Breast epithelium (tissue), 4 donors: ENCODE measurements around the gene SLC10A2. TPM values are rescaled to one million over a fixed set of nuclear protein-coding genes. Genes with fewer than 3 reads are reported as not detected.

Experiments used
- DNase-seq, 2 donors: peaks; one replicate each; pipeline ENCODE4 v3.0.0-alpha.2; 2019; ENCODE audit warnings: low spot score in 2 of 2
- H3K27ac ChIP-seq, 2 donors: fragments of 200-600 bp; sonication (generic) in 1 of 2; one replicate each; pipeline ENCODE4 v1.5.1; 2016 to 2019; ENCODE audit warnings: mild to moderate bottlenecking in 1 of 2
- H3K27me3 ChIP-seq, 2 donors: fragments of 200-600 bp; sonication (generic) in 1 of 2; one replicate each; pipeline versions ENCODE4 v1.5.1 to v1.6.0; 2017 to 2019; ENCODE audit warnings: control low read depth in 1 of 2, mild to moderate bottlenecking in 1 of 2
- H3K36me3 ChIP-seq: fragments of 200-600 bp; one replicate; pipeline ENCODE4 v1.5.1; 2019
- H3K4me1 ChIP-seq, 2 donors: fragments of 200-600 bp; sonication (generic); one replicate each; pipeline ENCODE4 v1.5.1; 2016 to 2019; ENCODE audit warnings: control low read depth in 1 of 2
- H3K4me3 ChIP-seq, 3 donors: fragments of 200-600 bp; sonication (generic); 1 replicate in 2 of 3; 2 replicates in 1 of 3; pipeline ENCODE4 v1.5.1; 2016 to 2019; ENCODE audit warnings: mild to moderate bottlenecking in 3 of 3, moderate library complexity in 2 of 3
- H3K9me3 ChIP-seq, 2 donors: fragments of 200-600 bp; sonication (generic) in 1 of 2; one replicate each; pipeline ENCODE4 v1.5.1; 2016 to 2019; ENCODE audit warnings: control low read depth in 1 of 2
- POLR2A ChIP-seq: fragments of 450-650 bp; IDR thresholded peaks from one replicate; pipeline ENCODE4 v1.6.1; 2016; ENCODE audit warnings: antibody characterized with exemption, mild to moderate bottlenecking, moderate library complexity
- POLR2AphosphoS5 ChIP-seq, 3 donors: sonication (generic); formaldehyde crosslinking; IDR thresholded peaks; one replicate each; pipeline ENCODE4 v1.6.1; 2017; ENCODE audit warnings: antibody characterized with exemption in 3 of 3
- intact Hi-C: fragments of 100-400 bp; cut with DNase I; formaldehyde crosslinking; loops from one replicate; pipeline ENCODE4 v1.15.1; 2023; ENCODE audit warnings: low total_unique reads
- total RNA-seq, 3 donors: library from RNA; depleted of rRNA; stranded (reverse); fragments of >200 nt; gene quantifications; one replicate each; pipeline ENCODE4 v1.1.0, GENCODE V29; 2016
- TF ChIP-seq, protein P1 (sequence below), 3 donors: fragments of 450-650 bp; IDR thresholded peaks; one replicate each; pipeline ENCODE4 v1.5.1; 2016 to 2017; ENCODE audit warnings: antibody characterized with exemption in 3 of 3, mild to moderate bottlenecking in 3 of 3, moderate library complexity in 3 of 3

The SLC10A2 gene
- total RNA-seq, 3 donors from 2014 or later, result 0.33 TPM; not detected in 2

DNA sequence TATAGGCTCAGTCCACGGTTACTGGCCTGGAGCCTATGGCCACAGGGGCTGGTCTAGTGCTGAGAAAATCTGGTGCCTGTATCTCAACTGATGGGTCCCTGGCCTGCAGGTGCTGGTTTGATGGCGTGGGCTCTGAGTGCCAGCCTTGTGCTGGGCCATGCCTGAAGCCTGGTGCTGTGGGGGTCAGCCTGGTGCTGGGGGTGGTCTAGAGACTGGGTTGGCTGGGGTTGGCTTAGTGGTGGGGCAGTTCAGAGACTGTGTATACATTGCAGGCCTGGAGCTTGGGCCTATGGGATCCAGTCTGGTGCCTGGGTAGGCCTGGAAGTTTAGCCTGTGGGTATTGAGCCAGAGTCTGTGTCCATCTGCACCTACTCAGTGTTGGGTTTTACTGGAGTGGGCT is 36.4 kb downstream of the SLC10A2 start:
- intact Hi-C loops, result no loop called here
- TF ChIP-seq, protein P1, sequence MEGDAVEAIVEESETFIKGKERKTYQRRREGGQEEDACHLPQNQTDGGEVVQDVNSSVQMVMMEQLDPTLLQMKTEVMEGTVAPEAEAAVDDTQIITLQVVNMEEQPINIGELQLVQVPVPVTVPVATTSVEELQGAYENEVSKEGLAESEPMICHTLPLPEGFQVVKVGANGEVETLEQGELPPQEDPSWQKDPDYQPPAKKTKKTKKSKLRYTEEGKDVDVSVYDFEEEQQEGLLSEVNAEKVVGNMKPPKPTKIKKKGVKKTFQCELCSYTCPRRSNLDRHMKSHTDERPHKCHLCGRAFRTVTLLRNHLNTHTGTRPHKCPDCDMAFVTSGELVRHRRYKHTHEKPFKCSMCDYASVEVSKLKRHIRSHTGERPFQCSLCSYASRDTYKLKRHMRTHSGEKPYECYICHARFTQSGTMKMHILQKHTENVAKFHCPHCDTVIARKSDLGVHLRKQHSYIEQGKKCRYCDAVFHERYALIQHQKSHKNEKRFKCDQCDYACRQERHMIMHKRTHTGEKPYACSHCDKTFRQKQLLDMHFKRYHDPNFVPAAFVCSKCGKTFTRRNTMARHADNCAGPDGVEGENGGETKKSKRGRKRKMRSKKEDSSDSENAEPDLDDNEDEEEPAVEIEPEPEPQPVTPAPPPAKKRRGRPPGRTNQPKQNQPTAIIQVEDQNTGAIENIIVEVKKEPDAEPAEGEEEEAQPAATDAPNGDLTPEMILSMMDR (IDR thresholded peaks at IDR 0.05), result no peak
- no peak for TF ChIP-seq POLR2A
- TF ChIP-seq POLR2AphosphoS5 (IDR thresholded peaks at IDR 0.05), result no peak
- Histone ChIP-seq H3K36me3 (no peaks in the 10 kb centered on the region), H3K27ac (no peak overlapping the region), H3K9me3 (peaks cover 7 to 19% of the 10 kb centered on the region in 2 donors), H3K4me3 (no peak overlapping the region), H3K4me1 (no peaks in the 10 kb centered on the region), H3K27me3 (no peaks in the 10 kb centered on the region)
- no peak for DNase-seq

DNA sequence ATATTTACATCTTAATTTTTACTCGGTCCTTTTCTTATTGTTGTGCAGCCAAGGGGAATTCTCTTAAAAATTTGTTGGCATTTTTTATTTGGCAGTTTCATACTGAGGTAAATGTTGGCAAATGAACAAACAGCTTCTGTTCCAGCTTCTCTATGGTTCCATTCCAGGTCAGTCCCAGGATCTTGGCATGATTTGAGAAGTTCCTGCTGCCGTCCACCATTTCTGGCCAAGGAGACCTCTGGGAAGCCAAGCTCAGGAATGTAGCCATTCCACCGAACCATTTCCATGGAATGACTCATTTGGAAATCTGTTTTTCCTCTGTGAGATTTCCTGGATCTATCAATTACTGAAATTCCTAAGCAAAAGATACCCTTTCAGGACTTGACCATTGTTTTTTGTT is 43.9 kb downstream of the SLC10A2 start:
- Histone ChIP-seq H3K36me3 (no peaks in the 10 kb centered on the region), H3K27me3 (no peaks in the 10 kb centered on the region), H3K4me1 (no peaks in the 10 kb centered on the region), H3K4me3 (no peak overlapping the region), H3K27ac (no peak overlapping the region), H3K9me3 (peaks cover 2 to 25% of the 10 kb centered on the region in 2 donors)
- no peak for TF ChIP-seq POLR2A
- TF ChIP-seq, protein P1 (IDR thresholded peaks at IDR 0.05), result no peak
- intact Hi-C loops, result no loop called here
- DNase-seq, result no peak

DNA sequence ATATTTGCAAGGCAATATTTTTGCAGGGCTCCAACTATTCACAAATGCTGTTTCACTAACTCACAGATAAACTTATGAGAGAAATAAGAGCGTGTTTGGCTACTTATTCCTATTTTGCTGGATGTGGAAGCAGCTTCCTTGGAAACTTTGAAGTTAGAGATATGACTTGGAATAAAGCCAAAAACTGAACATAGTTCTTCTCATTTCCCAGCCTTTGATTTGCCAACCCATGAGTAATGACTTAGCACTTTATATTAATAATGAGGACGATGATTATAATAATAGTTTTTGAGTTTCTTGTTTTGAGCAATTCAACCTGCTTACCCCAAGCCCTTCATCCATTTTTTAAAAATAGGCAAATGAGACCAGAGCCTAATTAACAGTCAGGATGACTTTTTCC is 47.7 kb downstream of the SLC10A2 start:
- TF ChIP-seq, protein P1 (IDR thresholded peaks at IDR 0.05), result no peak
- no peak for TF ChIP-seq POLR2AphosphoS5 (IDR thresholded peaks at IDR 0.05)
- no peak for TF ChIP-seq POLR2A
- intact Hi-C loops, result no loop called here
- no peak for DNase-seq
- no peaks in the 10 kb centered on the region for H3K36me3 ChIP-seq
- no peaks in the 10 kb centered on the region for H3K9me3 ChIP-seq
- H3K27ac ChIP-seq, result no peak overlapping the region
- H3K4me3 ChIP-seq, result no peak overlapping the region
- H3K4me1 ChIP-seq, result no peaks in the 10 kb centered on the region
- H3K27me3 ChIP-seq, result no peaks in the 10 kb centered on the region

DNA sequence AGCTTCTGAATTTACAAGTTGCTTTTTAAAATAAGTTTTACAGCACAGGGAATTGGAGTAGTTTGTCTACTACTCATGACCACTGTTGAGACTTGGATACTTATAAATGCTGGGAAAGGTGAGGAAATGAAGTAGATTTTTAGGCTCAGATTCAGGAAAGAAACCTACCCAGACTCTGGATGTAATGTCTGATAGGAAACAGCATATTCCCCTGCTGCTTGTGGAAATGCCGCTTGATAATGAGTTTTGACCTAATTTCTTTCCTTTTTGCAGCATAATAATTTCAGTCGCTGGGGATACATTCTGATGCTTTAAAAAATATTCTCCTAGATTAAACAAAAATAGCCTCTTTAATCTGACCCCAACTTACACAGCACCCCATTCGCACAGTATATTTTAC is 53.6 kb downstream of the SLC10A2 start:
- TF ChIP-seq, protein P1 (IDR thresholded peaks at IDR 0.05), result no peak
- TF ChIP-seq POLR2A (no peak), POLR2AphosphoS5 (IDR thresholded peaks at IDR 0.05) (no peak)
- Histone ChIP-seq H3K4me3 (no peak overlapping the region), H3K27me3 (no peaks in the 10 kb centered on the region), H3K27ac (no peak overlapping the region), H3K4me1 (no peaks in the 10 kb centered on the region), H3K9me3 (no peaks in the 10 kb centered on the region), H3K36me3 (no peaks in the 10 kb centered on the region)
- DNase-seq, result no peak
- intact Hi-C loops, result no loop called here

DNA sequence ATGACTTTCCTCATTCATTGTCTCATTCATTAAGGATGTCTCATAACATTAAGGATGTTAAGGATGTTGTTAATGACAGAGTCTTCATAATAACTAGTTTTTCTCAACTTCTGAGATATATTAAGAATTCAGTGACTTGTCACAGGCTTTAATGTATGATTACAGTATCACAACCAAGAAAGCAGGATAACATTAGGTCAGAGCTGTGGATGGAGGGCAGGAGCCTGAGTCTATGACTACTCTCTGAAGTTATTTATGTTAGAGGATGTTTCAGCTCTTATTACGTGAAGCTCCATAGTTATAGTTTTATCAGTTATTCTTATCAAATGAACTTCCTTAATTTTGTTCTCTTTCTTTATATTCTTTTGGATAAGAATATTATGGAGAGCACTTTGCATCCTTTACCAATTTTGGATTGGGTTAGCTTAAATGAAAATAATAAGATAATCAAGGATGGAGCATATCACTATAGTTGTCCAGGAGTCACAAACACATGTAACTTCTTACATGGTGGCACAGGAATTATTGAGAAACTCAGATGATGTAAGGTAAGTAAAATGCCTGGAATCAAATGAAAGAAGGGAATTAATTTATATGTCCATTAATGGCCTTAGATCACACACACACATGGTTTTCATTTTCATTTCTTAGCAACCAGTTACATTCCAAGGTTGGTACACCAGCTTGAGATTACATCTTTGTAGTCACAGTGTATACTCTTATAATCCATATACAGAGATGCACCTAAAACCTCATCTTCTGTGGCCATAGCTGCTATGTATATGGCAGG is 57.0 kb downstream of the SLC10A2 start:
- no peak overlapping the region for H3K4me3 ChIP-seq
- DNase-seq, result no peak
- intact Hi-C loops, result no loop called here

More for the DNA sequence above, 57.0 kb downstream of the SLC10A2 start:
- H3K36me3 ChIP-seq, result no peaks in the 10 kb centered on the region
- H3K27ac ChIP-seq, result no peak overlapping the region
- no peaks in the 10 kb centered on the region for H3K27me3 ChIP-seq
- H3K4me1 ChIP-seq, result no peaks in the 10 kb centered on the region
- no peaks in the 10 kb centered on the region for H3K9me3 ChIP-seq
- TF ChIP-seq, protein P1 (IDR thresholded peaks at IDR 0.05), result no peak
- TF ChIP-seq POLR2AphosphoS5 (IDR thresholded peaks at IDR 0.05) (no peak), POLR2A (no peak)
